ENCODE measurements around the gene MRTFB.

The MRTFB gene

GRCh38 chr16:14148569-14148968 is 77.5 kb downstream of the MRTFB start:
- H3K79me2 ChIP-seq (ENCODE audit: low read length): no peaks in the 10 kb centered on the region
- H3F3A ChIP-seq (ENCODE audit: insufficient read depth, low read length): no peaks in the 10 kb centered on the region
- no peak overlapping the region for H3K4me3 ChIP-seq (ENCODE audit: low read length)
- no peaks in the 10 kb centered on the region for H3K9me3 ChIP-seq (replicated peaks; ENCODE audit: insufficient read depth, low read length)
- no peak overlapping the region for H3K9ac ChIP-seq (ENCODE audit: low read length)
- TF ChIP-seq EZH2 (optimal IDR thresholded peaks at IDR 0.05; ENCODE audit: low read depth, low read length) (no peak), EZH2phosphoT487 (IDR thresholded peaks at IDR 0.05; ENCODE audit: low read length) (no peak), CTCF (IDR thresholded peaks at IDR 0.05; ENCODE audit: low read length) (no peak)
- H3K4me2 ChIP-seq (ENCODE audit: low read depth, low read length): no peak overlapping the region
- no peak overlapping the region for H2AFZ ChIP-seq (ENCODE audit: low read length)
- no peaks in the 10 kb centered on the region for H3K9me2 ChIP-seq (replicated peaks; ENCODE audit: insufficient read depth, low read length)
- H3K27ac ChIP-seq (ENCODE audit: low read length): no peak overlapping the region
- no peaks in the 10 kb centered on the region for H3K36me3 ChIP-seq (replicated peaks; ENCODE audit: insufficient read depth, low read length)
- no peaks in the 10 kb centered on the region for H4K20me1 ChIP-seq (ENCODE audit: insufficient read depth, low read length)
- no peaks in the 10 kb centered on the region for H3K4me1 ChIP-seq (ENCODE audit: low read length)
- no peaks in the 10 kb centered on the region for H3K27me3 ChIP-seq (replicated peaks; ENCODE audit: insufficient read depth, low read length)
- DNase-seq: no peak

- H3K27me3 ChIP-seq (replicated peaks; ENCODE audit: insufficient read depth, low read length): no peaks in the 10 kb centered on the region
- H3K79me2 ChIP-seq (ENCODE audit: low read length): no peaks in the 10 kb centered on the region
- H4K20me1 ChIP-seq (ENCODE audit: insufficient read depth, low read length): no peaks in the 10 kb centered on the region
- H3K27ac ChIP-seq (ENCODE audit: low read length): no peak overlapping the region
- H3K4me3 ChIP-seq (ENCODE audit: low read length): no peak overlapping the region
- H3K9ac ChIP-seq (ENCODE audit: low read length): no peak overlapping the region
- no peaks in the 10 kb centered on the region for H3F3A ChIP-seq (ENCODE audit: insufficient read depth, low read length)
- H3K4me2 ChIP-seq (ENCODE audit: low read depth, low read length): no peak overlapping the region
- no peaks in the 10 kb centered on the region for H3K4me1 ChIP-seq (ENCODE audit: low read length)
- H3K9me3 ChIP-seq (replicated peaks; ENCODE audit: insufficient read depth, low read length): no peaks in the 10 kb centered on the region
- no peaks in the 10 kb centered on the region for H3K9me2 ChIP-seq (replicated peaks; ENCODE audit: insufficient read depth, low read length)
- H2AFZ ChIP-seq (ENCODE audit: low read length): no peak overlapping the region
- H3K36me3 ChIP-seq (replicated peaks; ENCODE audit: insufficient read depth, low read length): no peaks in the 10 kb centered on the region
- DNase-seq: no peak
- TF ChIP-seq CTCF (IDR thresholded peaks at IDR 0.05; ENCODE audit: low read length): no peak
- TF ChIP-seq EZH2 (optimal IDR thresholded peaks at IDR 0.05; ENCODE audit: low read depth, low read length): no peak
- no peak for TF ChIP-seq EZH2phosphoT487 (IDR thresholded peaks at IDR 0.05; ENCODE audit: low read length)
Measured at GRCh38 chr16:14150796-14151195, 79.7 kb downstream of the MRTFB start.

GRCh38 chr16:14151256-14152030 is 80.3 kb downstream of the MRTFB start:
- TF ChIP-seq EZH2 (optimal IDR thresholded peaks at IDR 0.05; ENCODE audit: low read depth, low read length): no peak
- TF ChIP-seq CTCF (IDR thresholded peaks at IDR 0.05; ENCODE audit: low read length): no peak
- no peak for TF ChIP-seq EZH2phosphoT487 (IDR thresholded peaks at IDR 0.05; ENCODE audit: low read length)
- no peaks in the 10 kb centered on the region for H3K79me2 ChIP-seq (ENCODE audit: low read length)
- H3F3A ChIP-seq (ENCODE audit: insufficient read depth, low read length): no peaks in the 10 kb centered on the region
- H3K4me2 ChIP-seq (ENCODE audit: low read depth, low read length): no peak overlapping the region
- DNase-seq: no peak
- H3K9ac ChIP-seq (ENCODE audit: low read length): no peak overlapping the region
- no peak overlapping the region for H3K27ac ChIP-seq (ENCODE audit: low read length)
- H3K9me2 ChIP-seq (replicated peaks; ENCODE audit: insufficient read depth, low read length): no peaks in the 10 kb centered on the region
- H3K27me3 ChIP-seq (replicated peaks; ENCODE audit: insufficient read depth, low read length): no peaks in the 10 kb centered on the region
- H3K9me3 ChIP-seq (replicated peaks; ENCODE audit: insufficient read depth, low read length): no peaks in the 10 kb centered on the region
- H4K20me1 ChIP-seq (ENCODE audit: insufficient read depth, low read length): no peaks in the 10 kb centered on the region
- H3K36me3 ChIP-seq (replicated peaks; ENCODE audit: insufficient read depth, low read length): no peaks in the 10 kb centered on the region
- no peak overlapping the region for H2AFZ ChIP-seq (ENCODE audit: low read length)
- H3K4me1 ChIP-seq (ENCODE audit: low read length): no peaks in the 10 kb centered on the region
- H3K4me3 ChIP-seq (ENCODE audit: low read length): no peak overlapping the region
